Omental fat pad (tissue), 4 donors: ENCODE measurements around the gene ANKMY1. TPM values are rescaled to one million over a fixed set of nuclear protein-coding genes. Genes with fewer than 3 reads are reported as not detected.

Experiments used
- ATAC-seq: fragments of 150-250 bp; one replicate; pipeline ENCODE4 v1.9.1; 2016; ENCODE audit warnings: mild to moderate bottlenecking, moderate library complexity; ENCODE audit not compliant: low FRiP score
- DNase-seq: peaks from one replicate; pipeline ENCODE4 v3.0.0-alpha.2; 2019; ENCODE audit warnings: low spot score
- total RNA-seq, 4 donors: library from RNA; depleted of rRNA; stranded (reverse); fragments of >200 nt; gene quantifications; one replicate each; pipeline ENCODE4 v1.1.0, GENCODE V29; 2016
- TF ChIP-seq, protein P1 (sequence below), 3 donors: fragments of 450-650 bp; IDR thresholded peaks; one replicate each; pipeline ENCODE4 v1.5.1; 2016 to 2017; ENCODE audit warnings: antibody characterized with exemption in 3 of 3, mild to moderate bottlenecking in 3 of 3, moderate library complexity in 2 of 3

Gene ANKMY1
- total RNA-seq, 4 donors from 2014 or later, result 8.3 to 23.2 (median 16.7) TPM

DNA sequence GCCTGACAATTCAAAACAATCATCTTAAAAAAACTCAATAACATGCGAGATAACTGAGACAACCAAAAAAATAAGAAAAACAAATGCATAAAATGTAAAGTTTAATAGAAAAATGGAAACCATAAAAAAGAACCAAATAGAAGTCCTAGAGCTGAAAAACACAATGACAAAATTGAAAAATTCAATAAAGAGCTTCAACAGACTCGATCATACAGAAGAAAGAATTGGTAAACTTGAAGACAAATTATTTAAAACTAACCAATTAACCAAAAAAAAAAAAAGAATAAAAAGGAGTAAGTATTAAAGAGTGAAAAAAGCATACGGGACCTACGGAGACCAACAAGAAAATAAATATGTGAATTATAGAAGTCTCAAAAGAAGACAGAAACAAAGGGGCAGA, 84.6 kb downstream of the ANKMY1 start:
- ATAC-seq (no peak), DNase-seq (no peak)
- TF ChIP-seq, protein P1, sequence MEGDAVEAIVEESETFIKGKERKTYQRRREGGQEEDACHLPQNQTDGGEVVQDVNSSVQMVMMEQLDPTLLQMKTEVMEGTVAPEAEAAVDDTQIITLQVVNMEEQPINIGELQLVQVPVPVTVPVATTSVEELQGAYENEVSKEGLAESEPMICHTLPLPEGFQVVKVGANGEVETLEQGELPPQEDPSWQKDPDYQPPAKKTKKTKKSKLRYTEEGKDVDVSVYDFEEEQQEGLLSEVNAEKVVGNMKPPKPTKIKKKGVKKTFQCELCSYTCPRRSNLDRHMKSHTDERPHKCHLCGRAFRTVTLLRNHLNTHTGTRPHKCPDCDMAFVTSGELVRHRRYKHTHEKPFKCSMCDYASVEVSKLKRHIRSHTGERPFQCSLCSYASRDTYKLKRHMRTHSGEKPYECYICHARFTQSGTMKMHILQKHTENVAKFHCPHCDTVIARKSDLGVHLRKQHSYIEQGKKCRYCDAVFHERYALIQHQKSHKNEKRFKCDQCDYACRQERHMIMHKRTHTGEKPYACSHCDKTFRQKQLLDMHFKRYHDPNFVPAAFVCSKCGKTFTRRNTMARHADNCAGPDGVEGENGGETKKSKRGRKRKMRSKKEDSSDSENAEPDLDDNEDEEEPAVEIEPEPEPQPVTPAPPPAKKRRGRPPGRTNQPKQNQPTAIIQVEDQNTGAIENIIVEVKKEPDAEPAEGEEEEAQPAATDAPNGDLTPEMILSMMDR (IDR thresholded peaks at IDR 0.05), result no peak

- TF ChIP-seq, protein P1 (IDR thresholded peaks at IDR 0.05), result no peak
- no peak for DNase-seq
- no peak for ATAC-seq
Observed at GRCh38 chr2:240472078-240472790, 85.6 kb downstream of the ANKMY1 start.

GRCh38 chr2:240469740-240470139, 88.0 kb downstream of the ANKMY1 start:
- TF ChIP-seq, protein P1 (IDR thresholded peaks at IDR 0.05), result no peak
- no peak for DNase-seq
- no peak for ATAC-seq

DNA sequence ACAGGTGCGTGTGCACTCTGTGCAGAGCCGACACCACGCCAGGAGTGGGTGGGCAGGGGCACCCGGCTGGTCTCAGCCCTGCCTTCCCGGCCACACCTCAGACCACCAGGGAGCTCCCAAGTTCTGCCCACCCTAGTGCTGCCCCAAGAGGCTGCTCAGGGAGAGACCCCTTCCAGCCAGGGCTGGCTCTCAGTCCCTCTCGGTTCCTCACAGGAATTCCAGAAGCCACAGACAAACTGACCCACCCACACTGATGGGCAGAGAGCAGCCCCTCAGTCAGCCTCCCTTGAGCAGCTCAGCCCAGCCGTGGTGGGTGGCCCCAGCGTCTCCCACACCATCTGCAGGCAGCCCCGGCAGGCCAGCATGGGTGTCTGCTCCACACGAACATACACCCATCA, 88.5 kb downstream of the ANKMY1 start:
- DNase-seq, result no peak
- peak; percentile 21 for ATAC-seq
- TF ChIP-seq, protein P1 (IDR thresholded peaks at IDR 0.05), result no peak

- DNase-seq (peak; percentile 14), ATAC-seq (no peak)
- TF ChIP-seq, protein P1 (IDR thresholded peaks at IDR 0.05), result no peak
Observed at GRCh38 chr2:240468303-240469238, 89.2 kb downstream of the ANKMY1 start.

- TF ChIP-seq, protein P1 (IDR thresholded peaks at IDR 0.05), result no peak
- DNase-seq (peak; percentile 18), ATAC-seq (no peak)
Observed at GRCh38 chr2:240467659-240468302, 90.0 kb downstream of the ANKMY1 start.
